HepG2 (cell line): ENCODE data around the gene NSMCE1. TPM values are rescaled to one million over a fixed set of nuclear protein-coding genes. Genes with fewer than 3 reads are reported as not detected.

Experiments
- ARID3A ChIP-seq: IDR thresholded peaks from 2 replicates; pipeline ENCODE4 v1.6.1; 2012; ENCODE audit warnings: low read depth, low read length, improper control_type of control experiment
- CBX2 ChIP-seq, 2 experiments: fragments of 200-600 bp in 1 of 2; sonication (generic); formaldehyde crosslinking in 1 of 2; IDR thresholded peaks; 2 replicates each; pipeline versions ENCODE4 v1.7.0 to v1.8.1; 2018 to 2022; ENCODE audit warnings: low read depth in 2 of 2, low read length in 1 of 2, mild to moderate bottlenecking in 1 of 2, missing genetic modification reagents in 1 of 2
- CC2D1A ChIP-seq: sonication (generic); formaldehyde crosslinking; IDR thresholded peaks from 2 replicates; pipeline ENCODE4 v1.8.1; 2023; ENCODE audit warnings: mild to moderate bottlenecking, missing genetic modification reagents
- CHD2 ChIP-seq: IDR thresholded peaks from 2 replicates; pipeline ENCODE4 v1.6.1; 2011; ENCODE audit warnings: low read depth, low read length, improper control_type of control experiment
- DR1 ChIP-seq: sonication (generic); formaldehyde crosslinking; IDR thresholded peaks from 2 replicates; pipeline ENCODE4 v1.8.0; 2021; ENCODE audit warnings: mild to moderate bottlenecking, missing genetic modification reagents, inconsistent platforms
- HOXA9 ChIP-seq: sonication (generic); formaldehyde crosslinking; IDR thresholded peaks from 2 replicates; pipeline ENCODE4 v1.8.1; 2022; ENCODE audit warnings: missing genetic modification reagents, mild to moderate bottlenecking, moderate library complexity, borderline replicate concordance
- MAX ChIP-seq: IDR thresholded peaks from 2 replicates; pipeline ENCODE4 v1.6.1; 2012; ENCODE audit warnings: inconsistent platforms
- NFE2L1 ChIP-seq: sonication (generic); formaldehyde crosslinking; IDR thresholded peaks from 2 replicates; pipeline ENCODE4 v1.4.0; 2020; ENCODE audit warnings: missing genetic modification reagents, mild to moderate bottlenecking, borderline replicate concordance
- ONECUT2 ChIP-seq: sonication (generic); formaldehyde crosslinking; IDR thresholded peaks from 2 replicates; pipeline ENCODE4 v1.4.0; 2020; ENCODE audit warnings: missing genetic modification reagents
- PRDM15 ChIP-seq: sonication (generic); formaldehyde crosslinking; IDR thresholded peaks from 2 replicates; pipeline ENCODE4 v1.4.0; 2020; ENCODE audit warnings: missing genetic modification reagents
- RCOR2 ChIP-seq: IDR thresholded peaks from 2 replicates; pipeline ENCODE4 v1.6.1; 2016; ENCODE audit warnings: missing biosample characterization, missing genetic modification reagents
- RNF219 ChIP-seq: sonication (generic); formaldehyde crosslinking; IDR thresholded peaks from 2 replicates; pipeline ENCODE4 v1.5.0; 2020; ENCODE audit warnings: mild to moderate bottlenecking, missing genetic modification reagents
- TOE1 ChIP-seq: sonication (generic); formaldehyde crosslinking; IDR thresholded peaks from 2 replicates; pipeline ENCODE4 v1.4.0; 2020; ENCODE audit warnings: mild to moderate bottlenecking, missing genetic modification reagents
- ZFP1 ChIP-seq: IDR thresholded peaks from 2 replicates; pipeline ENCODE4 v1.6.1; 2016
- ZFP36L1 ChIP-seq: sonication (generic); formaldehyde crosslinking; IDR thresholded peaks from 2 replicates; pipeline ENCODE4 v1.8.0; 2022; ENCODE audit warnings: mild to moderate bottlenecking, missing genetic modification reagents, moderate library complexity
- ZNF30 ChIP-seq: sonication (generic); formaldehyde crosslinking; IDR thresholded peaks from 2 replicates; pipeline ENCODE4 v1.5.0; 2020; ENCODE audit warnings: mild to moderate bottlenecking, missing genetic modification reagents
- ZNF317 ChIP-seq: sonication (generic); formaldehyde crosslinking; IDR thresholded peaks from 2 replicates; pipeline ENCODE4 v1.5.0; 2020; ENCODE audit warnings: mild to moderate bottlenecking, missing genetic modification reagents
- ZNF33A ChIP-seq: sonication (generic); formaldehyde crosslinking; IDR thresholded peaks from 2 replicates; pipeline ENCODE4 v1.5.1; 2020; ENCODE audit warnings: missing genetic modification reagents, mild to moderate bottlenecking, moderate library complexity, borderline replicate concordance
- ZNF468 ChIP-seq: sonication (generic); formaldehyde crosslinking; IDR thresholded peaks from 2 replicates; pipeline ENCODE4 v1.8.0; 2022; ENCODE audit warnings: mild to moderate bottlenecking, moderate library complexity, missing genetic modification reagents
- ZNF660 ChIP-seq: sonication (generic); formaldehyde crosslinking; IDR thresholded peaks from 2 replicates; pipeline ENCODE4 v1.5.1; 2020; ENCODE audit warnings: mild to moderate bottlenecking, low read depth, missing genetic modification reagents, borderline replicate concordance
- ZZZ3 ChIP-seq: sonication (generic); formaldehyde crosslinking; IDR thresholded peaks from 2 replicates; pipeline ENCODE4 v1.4.0; 2020; ENCODE audit warnings: missing genetic modification reagents, mild to moderate bottlenecking, borderline replicate concordance
- polyA plus RNA-seq, 8 experiments: library from polyadenylated mRNA; depleted of rRNA in 3 of 8; stranded (reverse) in 7 of 8; unstranded in 1 of 8; fragments of >200 nt; fragmentation: Illumina TruSeq in 4 of 8; extraction: Trizol in 4 of 8; gene quantifications; 2 replicates each; pipeline versions ENCODE4 v1.2.1 to v1.2.3, GENCODE V29; 2011 to 2016; ENCODE audit warnings: low read depth in 4 of 8, missing spikeins in 1 of 8, mixed read lengths in 1 of 8; ENCODE audit not compliant: insufficient read depth in 1 of 8
- total RNA-seq, 5 experiments: library from RNA; depleted of rRNA; stranded (reverse); fragments of >200 nt; fragmentation: Illumina TruSeq; extraction: Trizol; gene quantifications; 2 replicates each; pipeline ENCODE4 v1.2.3, GENCODE V29; 2016; ENCODE audit warnings: low read depth in 1 of 5

Gene NSMCE1
- total and polyA plus RNA-seq, 2 of the 13 experiments (the other 11 are each of a cell fraction or from before 2014, with no cell fraction given) = 42.7 to 52.9 TPM

- TF ChIP-seq MAX (no peak; the same call in none of the 2 replicates), TOE1 (CRISPR knock-in tag) (0 out of 2 replicates have a peak, but pooled peaks have one; percentile 13), CHD2 (no peak), DR1 (CRISPR knock-in tag) (no peak; the same call in 1 of the 2 replicates), ZNF468 (CRISPR knock-in tag) (no peak), ZNF30 (CRISPR knock-in tag) (no peak), PRDM15 (CRISPR knock-in tag) (no peak), ZFP36L1 (CRISPR knock-in tag) (no peak), RNF219 (CRISPR knock-in tag) (no peak), ZNF33A (CRISPR knock-in tag) (no peak), RCOR2 (peak; percentile 71; the same call in 1 of the 2 replicates), ZNF317 (CRISPR knock-in tag) (0 out of 2 replicates have a peak, but pooled peaks have one; percentile 58), ZNF660 (CRISPR knock-in tag) (no peak), CC2D1A (CRISPR knock-in tag) (no peak), ZFP1 (CRISPR knock-in tag) (peak; percentile 43; the same call in 1 of the 2 replicates), ONECUT2 (CRISPR knock-in tag) (no peak), HOXA9 (CRISPR knock-in tag) (no peak), NFE2L1 (CRISPR knock-in tag) (no peak), ZZZ3 (CRISPR knock-in tag) (no peak; the same call in 1 of the 2 replicates), CBX2 (IDR thresholded peaks at IDR 0.05; ENCODE audit: low read depth, low read length) (no peak), CBX2 (CRISPR knock-in tag; IDR thresholded peaks at IDR 0.05; ENCODE audit: low read depth) (no peak), ARID3A (peak; percentile 81)
These were observed 45.0 kb upstream of the NSMCE1 start, which contains the start of gene IL4R (continued) for GRCh38 chr16:27313422-27314160.
